Measurements from ENCODE around the gene CLDN20. TPM values are rescaled to one million over a fixed set of nuclear protein-coding genes. Genes with fewer than 3 reads are reported as not detected.

CLDN20 gene
- total and polyA plus RNA-seq, 10 of the 15 experiments (the other 5 are each of a cell fraction or from before 2014, with no cell fraction given) = 0.13 to 0.23 TPM; not detected in 8

DNA sequence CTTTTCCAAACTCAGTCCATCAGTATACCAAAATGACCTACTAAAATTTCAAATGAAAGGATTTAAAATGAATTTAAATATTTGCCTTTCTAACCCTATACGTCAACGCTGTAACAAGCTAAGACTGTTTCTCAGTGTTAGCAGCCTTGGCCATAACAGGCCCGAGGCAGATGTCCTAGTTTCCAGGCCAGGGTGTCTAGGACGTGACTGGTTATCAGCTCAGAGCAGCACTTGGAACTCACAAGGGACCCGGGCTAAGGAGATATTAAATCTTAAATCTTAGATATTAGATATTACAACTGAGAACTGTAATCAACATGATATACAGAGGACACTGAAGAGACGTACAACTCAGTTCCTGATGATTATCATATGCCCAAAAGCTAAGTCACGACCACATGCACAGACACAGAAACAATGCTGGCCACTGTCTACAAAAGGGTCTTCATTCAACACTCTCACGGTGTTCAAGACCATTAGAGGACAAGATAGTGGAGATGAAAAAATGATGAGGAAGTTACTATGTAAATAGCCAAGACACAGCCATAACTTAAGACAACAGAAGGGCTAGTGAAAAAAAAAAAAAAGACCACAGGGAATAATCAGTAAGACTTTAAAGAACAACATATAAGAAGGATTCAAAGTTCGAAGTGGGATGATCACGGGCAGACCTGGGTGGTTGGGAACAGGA, at the start of gene CLDN20 (continued):
- TF ChIP-seq, protein P1, sequence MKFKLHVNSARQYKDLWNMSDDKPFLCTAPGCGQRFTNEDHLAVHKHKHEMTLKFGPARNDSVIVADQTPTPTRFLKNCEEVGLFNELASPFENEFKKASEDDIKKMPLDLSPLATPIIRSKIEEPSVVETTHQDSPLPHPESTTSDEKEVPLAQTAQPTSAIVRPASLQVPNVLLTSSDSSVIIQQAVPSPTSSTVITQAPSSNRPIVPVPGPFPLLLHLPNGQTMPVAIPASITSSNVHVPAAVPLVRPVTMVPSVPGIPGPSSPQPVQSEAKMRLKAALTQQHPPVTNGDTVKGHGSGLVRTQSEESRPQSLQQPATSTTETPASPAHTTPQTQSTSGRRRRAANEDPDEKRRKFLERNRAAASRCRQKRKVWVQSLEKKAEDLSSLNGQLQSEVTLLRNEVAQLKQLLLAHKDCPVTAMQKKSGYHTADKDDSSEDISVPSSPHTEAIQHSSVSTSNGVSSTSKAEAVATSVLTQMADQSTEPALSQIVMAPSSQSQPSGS (IDR thresholded peaks at IDR 0.05; ENCODE audit: low read length) = no peak
- no peak for TF ChIP-seq TCF3 (IDR thresholded peaks at IDR 0.05; ENCODE audit: borderline replicate concordance, insufficient read depth, low read depth, low read length)
- TF ChIP-seq NFYB (IDR thresholded peaks at IDR 0.05; ENCODE audit: insufficient read depth, low read depth, low read length) = no peak
- TF ChIP-seq PAX8 (IDR thresholded peaks at IDR 0.05) = no peak
- TF ChIP-seq MXI1 (IDR thresholded peaks at IDR 0.05; ENCODE audit: low read depth, low read length) = no peak
- no peak for TF ChIP-seq TCF7 (IDR thresholded peaks at IDR 0.05; ENCODE audit: borderline replicate concordance)
- TF ChIP-seq, protein P2, sequence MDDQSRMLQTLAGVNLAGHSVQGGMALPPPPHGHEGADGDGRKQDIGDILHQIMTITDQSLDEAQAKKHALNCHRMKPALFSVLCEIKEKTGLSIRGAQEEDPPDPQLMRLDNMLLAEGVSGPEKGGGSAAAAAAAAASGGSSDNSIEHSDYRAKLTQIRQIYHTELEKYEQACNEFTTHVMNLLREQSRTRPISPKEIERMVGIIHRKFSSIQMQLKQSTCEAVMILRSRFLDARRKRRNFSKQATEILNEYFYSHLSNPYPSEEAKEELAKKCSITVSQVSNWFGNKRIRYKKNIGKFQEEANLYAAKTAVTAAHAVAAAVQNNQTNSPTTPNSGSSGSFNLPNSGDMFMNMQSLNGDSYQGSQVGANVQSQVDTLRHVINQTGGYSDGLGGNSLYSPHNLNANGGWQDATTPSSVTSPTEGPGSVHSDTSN (IDR thresholded peaks at IDR 0.05; ENCODE audit: insufficient replicate concordance, low read depth, low read length) = no peak
- no peak for TF ChIP-seq ZZZ3 (IDR thresholded peaks at IDR 0.05; ENCODE audit: control insufficient read depth, insufficient read length, low read depth)
- no peak for TF ChIP-seq NBN (IDR thresholded peaks at IDR 0.05)

DNA sequence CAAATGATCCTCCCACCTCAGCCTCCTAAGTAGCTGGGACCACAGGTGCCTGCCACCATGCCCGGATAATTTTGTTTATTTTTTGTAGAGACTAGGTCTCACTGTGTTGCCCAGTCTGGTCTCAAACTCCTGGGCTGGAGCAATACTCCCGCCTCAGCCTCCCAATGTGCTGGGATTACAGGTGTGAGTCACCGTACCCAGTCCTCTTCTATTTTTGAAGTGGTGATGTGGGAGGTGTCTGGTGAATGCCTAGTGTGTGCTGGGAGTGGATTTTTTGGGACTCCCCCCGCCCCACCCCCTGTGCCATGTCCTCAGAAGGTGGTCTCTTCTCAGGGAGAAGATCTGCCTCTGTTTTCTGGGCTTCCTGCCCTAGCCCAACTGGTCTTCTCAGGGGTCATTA, 47.9 kb upstream of the CLDN20 start:
- H4K20me1 ChIP-seq (ENCODE audit: control insufficient read depth, insufficient read depth) = no peaks in the 10 kb centered on the region; the same call in 1 of the 2 replicates
- no peaks in the 10 kb centered on the region for H3K27me3 ChIP-seq (replicated peaks in 1 of 2; ENCODE audit: control insufficient read depth in 2 of 2, insufficient read depth in 2 of 2, low read length in 1 of 2)
- no peak overlapping the region for H3K9ac ChIP-seq (ENCODE audit: control insufficient read depth, insufficient read depth, low read length)
- 79% methylated on average over 4 of the region's 4 CpGs for WGBS (ENCODE audit: insufficient coverage, insufficient replicate concordance, low lambda C conversion rate, missing lambda C conversion rate)
- H3K36me3 ChIP-seq (ENCODE audit: control insufficient read depth in 2 of 2, insufficient read depth in 2 of 2, low read length in 1 of 2) = peaks cover 0 to 4% of the 10 kb centered on the region in 2 experiments; a peak in 3 of 4 replicates
- in situ Hi-C loops (cut with MboI) (no loop called here), intact Hi-C loops (cut with micrococcal nuclease; ENCODE audit: unreplicated experiment) (no loop called here)
- DNase-seq (ENCODE audit: low read depth, low spot score) = no peak
- no peaks in the 10 kb centered on the region for H3K4me1 ChIP-seq (ENCODE audit: control insufficient read depth, insufficient read depth, low read length)
- RAD21 ChIA-PET (ENCODE audit: unreplicated experiment) = no interaction called here
- no peak overlapping the region for H3K4me3 ChIP-seq
- CTCF ChIA-PET = interaction anchor here (1.5 kb wide), 1 partner anchor 38 kb away, joined by 5 read pairs; no protein-coding TSS in a partner anchor
- no TSS peak for BruUV-seq (replicated peaks)
- no peak overlapping the region for H3K27ac ChIP-seq (ENCODE audit: control insufficient read depth, insufficient read depth)
- no peaks in the 10 kb centered on the region for H3K79me2 ChIP-seq (ENCODE audit: control insufficient read depth, insufficient read depth, low read length)
- no peak for ATAC-seq
- SMC1A ChIA-PET (ENCODE audit: uncharacterized antibody, unreplicated experiment) = interaction anchor here (1.0 to 1.2 kb wide), 2 partner anchors 26 to 29 kb away, joined by 3 read pairs; no protein-coding TSS in a partner anchor
- no peak for FAIRE-seq
- no peaks in the 10 kb centered on the region for H3K9me3 ChIP-seq (replicated peaks; ENCODE audit: control insufficient read depth, insufficient read depth, low read length)
- POLR2A ChIA-PET = no interaction called here
- H2AFZ ChIP-seq (ENCODE audit: control insufficient read depth, low read depth, low read length) = no peak overlapping the region
- no peak overlapping the region for H3K4me2 ChIP-seq (ENCODE audit: control insufficient read depth, insufficient read depth)
- TF ChIP-seq LARP7 (IDR thresholded peaks at IDR 0.05) = no peak
- no peak for TF ChIP-seq SRF (IDR thresholded peaks at IDR 0.05; ENCODE audit: low read depth in 2 of 2, low read length in 2 of 2)
- no peak for TF ChIP-seq NR2F1 (conservative IDR thresholded peaks at IDR 0.05)
- no peak for TF ChIP-seq BRCA1 (IDR thresholded peaks at IDR 0.05; ENCODE audit: low read depth, low read length)
- TF ChIP-seq JUNB (IDR thresholded peaks at IDR 0.05) = no peak
- TF ChIP-seq MEF2A (IDR thresholded peaks at IDR 0.05; ENCODE audit: insufficient read depth, low read depth, low read length) = no peak
- no peak for TF ChIP-seq TAF1 (IDR thresholded peaks at IDR 0.05; ENCODE audit: borderline replicate concordance, low read depth, low read length)

All from GM12878 (cell line).